Measurements from ENCODE around the gene ADGRB2.

ADGRB2 gene

DNA sequence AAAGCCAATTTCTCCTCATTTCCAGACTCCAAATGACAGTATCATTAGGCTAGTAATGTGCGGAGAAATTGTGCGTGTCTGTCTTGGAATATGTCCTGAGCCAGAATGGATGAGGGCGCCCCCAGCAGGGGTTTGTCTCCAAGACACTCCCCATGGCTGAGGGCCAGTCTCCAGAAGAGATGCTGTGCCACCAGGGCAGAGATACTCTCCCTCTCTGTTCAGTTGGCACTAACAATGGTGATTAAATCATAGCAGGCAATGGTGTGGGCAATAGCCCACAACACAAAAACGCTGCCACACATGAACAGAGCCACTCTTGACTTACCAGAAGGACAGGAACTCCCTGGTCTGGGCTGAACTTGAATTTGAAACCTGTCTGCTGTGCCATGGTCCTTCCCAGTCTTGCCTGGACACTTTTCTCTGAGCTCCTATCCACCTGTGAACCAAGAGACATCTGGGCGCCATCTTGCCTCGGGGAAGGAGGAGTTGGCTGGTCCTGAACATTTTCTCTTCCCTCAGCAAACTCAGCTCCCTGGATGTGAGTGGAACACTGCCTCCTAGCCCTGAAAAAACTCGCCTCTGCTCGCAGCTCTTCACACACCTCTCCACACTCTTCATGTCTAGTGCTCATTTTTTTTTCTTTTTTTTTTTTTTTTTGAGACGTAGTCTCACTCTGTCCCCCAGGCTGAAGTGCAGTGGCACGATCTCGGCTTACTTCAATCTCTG lies 14.8 kb upstream of the ADGRB2 start:
- TF ChIP-seq, protein P1, sequence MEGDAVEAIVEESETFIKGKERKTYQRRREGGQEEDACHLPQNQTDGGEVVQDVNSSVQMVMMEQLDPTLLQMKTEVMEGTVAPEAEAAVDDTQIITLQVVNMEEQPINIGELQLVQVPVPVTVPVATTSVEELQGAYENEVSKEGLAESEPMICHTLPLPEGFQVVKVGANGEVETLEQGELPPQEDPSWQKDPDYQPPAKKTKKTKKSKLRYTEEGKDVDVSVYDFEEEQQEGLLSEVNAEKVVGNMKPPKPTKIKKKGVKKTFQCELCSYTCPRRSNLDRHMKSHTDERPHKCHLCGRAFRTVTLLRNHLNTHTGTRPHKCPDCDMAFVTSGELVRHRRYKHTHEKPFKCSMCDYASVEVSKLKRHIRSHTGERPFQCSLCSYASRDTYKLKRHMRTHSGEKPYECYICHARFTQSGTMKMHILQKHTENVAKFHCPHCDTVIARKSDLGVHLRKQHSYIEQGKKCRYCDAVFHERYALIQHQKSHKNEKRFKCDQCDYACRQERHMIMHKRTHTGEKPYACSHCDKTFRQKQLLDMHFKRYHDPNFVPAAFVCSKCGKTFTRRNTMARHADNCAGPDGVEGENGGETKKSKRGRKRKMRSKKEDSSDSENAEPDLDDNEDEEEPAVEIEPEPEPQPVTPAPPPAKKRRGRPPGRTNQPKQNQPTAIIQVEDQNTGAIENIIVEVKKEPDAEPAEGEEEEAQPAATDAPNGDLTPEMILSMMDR (conservative IDR thresholded peaks at IDR 0.05; ENCODE audit: low read depth, low read length) = no peak
- DNase-seq (ENCODE audit: low read depth) = no peak

DNA sequence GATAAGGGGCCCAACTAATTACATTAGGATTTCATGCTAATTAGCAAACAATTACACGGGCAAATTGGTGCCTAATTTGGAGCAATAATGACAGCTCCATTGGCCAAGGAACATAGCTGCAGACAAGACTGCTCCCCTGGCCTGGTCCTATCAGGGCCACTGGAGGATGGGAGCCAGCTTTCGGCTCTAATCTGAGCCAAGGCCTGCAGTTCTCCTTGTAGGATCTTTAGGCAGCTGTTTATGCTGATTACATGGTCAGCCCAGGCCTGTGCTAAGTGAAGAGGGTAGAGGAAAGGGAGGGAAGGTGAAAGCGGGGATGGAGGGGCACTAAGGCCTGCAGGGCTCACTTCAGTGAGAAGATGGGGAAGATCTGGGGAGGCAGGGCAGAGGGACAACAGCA lies 12.4 kb upstream of the ADGRB2 start:
- H3K4me3 ChIP-seq (ENCODE audit: low read depth, low read length) = no peak overlapping the region
- TF ChIP-seq, protein P1 (conservative IDR thresholded peaks at IDR 0.05; ENCODE audit: low read depth, low read length) = no peak
- DNase-seq (ENCODE audit: low read depth) = no peak

More for the DNA sequence above, 14.8 kb upstream of the ADGRB2 start:
- H3K4me3 ChIP-seq (ENCODE audit: low read depth, low read length) = no peak overlapping the region

DNA sequence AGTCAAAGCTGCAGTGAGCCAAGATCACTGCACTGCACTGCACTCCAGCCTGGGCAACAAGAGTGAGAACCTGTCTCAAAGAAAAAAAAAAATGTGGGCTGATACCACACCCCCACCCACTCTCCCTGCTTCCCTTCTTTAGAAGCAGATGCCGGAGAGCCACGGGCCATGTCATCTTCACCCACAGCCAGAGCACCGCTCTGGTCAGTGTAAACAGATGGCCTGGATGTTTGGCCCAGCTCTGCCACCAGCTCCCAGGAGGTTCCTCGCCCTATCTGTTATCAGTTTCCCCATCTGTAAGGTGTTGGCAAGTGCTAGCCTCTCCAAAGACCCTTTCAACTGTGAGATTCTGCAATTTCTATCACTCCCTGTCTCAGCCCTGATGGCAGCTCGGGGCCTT lies 11.9 kb upstream of the ADGRB2 start:
- TF ChIP-seq, protein P1 (conservative IDR thresholded peaks at IDR 0.05; ENCODE audit: low read depth, low read length) = no peak
- no peak for DNase-seq (ENCODE audit: low read depth)
- no peak overlapping the region for H3K4me3 ChIP-seq (ENCODE audit: low read depth, low read length)

DNA sequence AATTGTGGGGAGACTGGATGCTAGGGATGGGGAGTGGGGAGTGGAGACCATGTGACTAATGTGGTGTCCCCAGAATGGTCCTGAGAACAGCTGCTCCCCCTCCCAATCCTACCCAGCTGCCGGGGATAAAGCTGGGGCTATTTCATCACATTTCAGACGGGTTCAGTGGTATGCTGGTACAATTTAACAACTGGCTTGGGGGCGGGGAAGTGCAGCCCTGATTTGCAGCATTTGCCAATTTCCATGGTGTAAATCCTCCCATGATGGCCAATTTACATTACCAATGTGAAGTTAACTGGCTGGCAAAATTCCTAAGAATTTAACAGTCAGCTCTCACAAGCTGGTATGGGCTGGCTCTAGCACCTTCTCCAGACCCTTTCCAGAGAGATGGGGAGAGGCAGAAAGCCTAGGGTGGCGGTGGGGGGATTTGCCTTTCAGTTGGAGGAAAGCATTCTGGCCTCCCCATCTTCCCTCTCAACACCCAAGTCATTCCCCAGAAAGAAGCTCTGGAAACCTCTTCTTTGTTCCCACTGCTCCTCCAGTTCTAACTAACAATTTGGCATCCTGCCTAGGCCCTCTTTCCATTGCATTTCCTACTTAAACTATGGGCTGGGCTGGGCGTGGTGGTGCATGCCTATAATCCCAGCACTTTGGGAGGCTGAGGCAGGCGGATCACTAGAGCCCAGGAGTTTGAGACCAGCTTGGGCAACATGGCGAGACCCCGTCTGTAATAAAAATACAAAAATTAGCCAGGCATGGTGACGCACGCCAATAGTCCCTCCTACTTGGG lies 11.3 kb upstream of the ADGRB2 start:
- TF ChIP-seq, protein P1 (conservative IDR thresholded peaks at IDR 0.05; ENCODE audit: low read depth, low read length) = no peak
- H3K4me3 ChIP-seq (ENCODE audit: low read depth, low read length) = no peak overlapping the region
- DNase-seq (ENCODE audit: low read depth) = no peak

DNA sequence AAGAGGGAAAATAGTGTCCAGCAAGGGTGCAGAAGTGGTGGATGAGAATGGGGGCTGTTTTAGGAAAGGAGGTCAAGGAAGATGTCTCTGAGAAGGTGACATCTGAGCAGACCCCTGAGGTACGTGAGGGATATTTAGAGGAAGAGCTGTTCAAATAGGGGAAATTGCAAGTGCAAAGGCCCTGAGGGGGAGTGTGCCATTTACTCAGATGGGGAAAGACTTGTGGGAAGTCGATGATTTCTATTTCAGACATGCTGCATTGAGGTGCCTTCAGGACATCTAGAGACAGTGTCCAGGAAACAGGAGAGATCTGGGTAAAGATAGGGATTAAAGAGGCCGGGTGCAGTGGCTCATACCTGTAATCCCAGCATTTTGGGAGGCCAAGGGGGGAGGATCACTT lies 10.4 kb upstream of the ADGRB2 start:
- TF ChIP-seq, protein P1 (conservative IDR thresholded peaks at IDR 0.05; ENCODE audit: low read depth, low read length) = no peak
- DNase-seq (ENCODE audit: low read depth) = no peak
- H3K4me3 ChIP-seq (ENCODE audit: low read depth, low read length) = no peak overlapping the region

DNA sequence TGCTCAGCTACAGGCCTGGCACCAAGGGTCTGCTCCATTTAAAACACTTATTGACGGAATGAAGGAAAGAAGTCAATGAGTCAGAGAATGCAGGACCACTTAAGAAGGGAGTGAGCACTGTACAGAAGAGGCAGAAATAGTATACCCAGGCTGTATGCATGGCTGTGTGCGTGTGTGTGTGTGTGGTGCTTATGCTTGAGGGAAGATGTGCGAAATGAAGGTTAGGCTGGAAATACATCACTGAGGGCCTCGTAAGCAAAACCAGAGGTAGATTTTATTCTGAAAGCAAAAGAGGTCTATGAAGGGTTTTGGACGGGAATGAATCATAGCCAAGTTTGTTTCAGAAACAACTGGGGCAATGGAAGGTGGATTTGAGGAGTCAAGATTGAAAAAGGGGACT lies 9.7 kb upstream of the ADGRB2 start:
- TF ChIP-seq, protein P1 (conservative IDR thresholded peaks at IDR 0.05; ENCODE audit: low read depth, low read length) = no peak
- H3K4me3 ChIP-seq (ENCODE audit: low read depth, low read length) = no peak overlapping the region
- DNase-seq (ENCODE audit: low read depth) = no peak
